ENCODE results near the gene IL32.
"Not testable (repeated sequence)": the region's sequence is repeated elsewhere in the genome, so short reads cannot be mapped to it uniquely, and the experiment has no call there.

The IL32 gene

GRCh38 chr16:3053330-3053710 lies 12.1 kb upstream of the IL32 start:
- DNase-seq = not testable (repeated sequence)

GRCh38 chr16:3054965-3055733 lies 10.3 kb upstream of the IL32 start:
- no peak for DNase-seq

- DNase-seq = not testable (repeated sequence)
These were observed 9.7 kb upstream of the IL32 start for GRCh38 chr16:3055734-3056115.

- no peak for DNase-seq
These were observed 8.9 kb upstream of the IL32 start for GRCh38 chr16:3056336-3057180.

- no peak for DNase-seq
These were observed 8.0 kb upstream of the IL32 start for GRCh38 chr16:3057181-3058138.

GRCh38 chr16:3058139-3059030 lies 7.1 kb upstream of the IL32 start:
- DNase-seq = peak in 2 of 4 experiments; percentile 31 to 32

GRCh38 chr16:3059041-3059722 lies 6.3 kb upstream of the IL32 start:
- peak; percentile 76 to 81 (median 79) for DNase-seq

- no peak for DNase-seq
These were observed 5.7 kb upstream of the IL32 start for GRCh38 chr16:3059723-3060242.

- no peak for DNase-seq
These were observed 4.9 kb upstream of the IL32 start for GRCh38 chr16:3060339-3061127.

- no peak for DNase-seq
These were observed 2.9 kb upstream of the IL32 start for GRCh38 chr16:3062553-3062952.

- no peak for DNase-seq
These were observed 1.6 kb upstream of the IL32 start for GRCh38 chr16:3063625-3064386.

GRCh38 chr16:3065742-3066439 lies 451 bp downstream of the IL32 start:
- no peak for DNase-seq

- DNase-seq = no peak
These were observed 954 bp downstream of the IL32 start for GRCh38 chr16:3066440-3066748.

- no peak for DNase-seq
These were observed 3.0 kb downstream of the IL32 start for GRCh38 chr16:3068487-3068886.

- DNase-seq = not testable (repeated sequence)
These were observed 3.7 kb downstream of the IL32 start for GRCh38 chr16:3069146-3069545.

- no peak for DNase-seq
These were observed 5.2 kb downstream of the IL32 start for GRCh38 chr16:3070608-3071111.

GRCh38 chr16:3071655-3072054 lies 6.2 kb downstream of the IL32 start:
- DNase-seq = no peak

GRCh38 chr16:3072148-3072547 lies 6.7 kb downstream of the IL32 start:
- not testable (repeated sequence) for DNase-seq

Data from activated CD4-positive, CD25-positive, alpha-beta regulatory T cell (primary cell).